ENCODE data around the gene IL6R.

DNA sequence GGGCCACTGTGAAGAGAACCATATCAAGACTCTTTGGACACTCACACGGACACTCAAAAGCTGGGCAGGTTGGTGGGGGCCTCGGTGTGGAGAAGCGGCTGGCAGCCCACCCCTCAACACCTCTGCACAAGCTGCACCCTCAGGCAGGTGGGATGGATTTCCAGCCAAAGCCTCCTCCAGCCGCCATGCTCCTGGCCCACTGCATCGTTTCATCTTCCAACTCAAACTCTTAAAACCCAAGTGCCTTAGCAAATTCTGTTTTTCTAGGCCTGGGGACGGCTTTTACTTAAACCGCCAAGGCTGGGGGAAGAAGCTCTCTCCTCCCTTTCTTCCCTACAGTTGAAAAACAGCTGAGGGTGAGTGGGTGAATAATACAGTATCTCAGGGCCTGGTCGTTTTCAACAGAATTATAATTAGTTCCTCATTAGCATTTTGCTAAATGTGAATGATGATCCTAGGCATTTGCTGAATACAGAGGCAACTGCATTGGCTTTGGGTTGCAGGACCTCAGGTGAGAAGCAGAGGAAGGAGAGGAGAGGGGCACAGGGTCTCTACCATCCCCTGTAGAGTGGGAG lies 60.6 kb downstream of the IL6R start:
- TF ChIP-seq POLR2A (IDR thresholded peaks at IDR 0.05) = no peak
- TF ChIP-seq, protein P1, sequence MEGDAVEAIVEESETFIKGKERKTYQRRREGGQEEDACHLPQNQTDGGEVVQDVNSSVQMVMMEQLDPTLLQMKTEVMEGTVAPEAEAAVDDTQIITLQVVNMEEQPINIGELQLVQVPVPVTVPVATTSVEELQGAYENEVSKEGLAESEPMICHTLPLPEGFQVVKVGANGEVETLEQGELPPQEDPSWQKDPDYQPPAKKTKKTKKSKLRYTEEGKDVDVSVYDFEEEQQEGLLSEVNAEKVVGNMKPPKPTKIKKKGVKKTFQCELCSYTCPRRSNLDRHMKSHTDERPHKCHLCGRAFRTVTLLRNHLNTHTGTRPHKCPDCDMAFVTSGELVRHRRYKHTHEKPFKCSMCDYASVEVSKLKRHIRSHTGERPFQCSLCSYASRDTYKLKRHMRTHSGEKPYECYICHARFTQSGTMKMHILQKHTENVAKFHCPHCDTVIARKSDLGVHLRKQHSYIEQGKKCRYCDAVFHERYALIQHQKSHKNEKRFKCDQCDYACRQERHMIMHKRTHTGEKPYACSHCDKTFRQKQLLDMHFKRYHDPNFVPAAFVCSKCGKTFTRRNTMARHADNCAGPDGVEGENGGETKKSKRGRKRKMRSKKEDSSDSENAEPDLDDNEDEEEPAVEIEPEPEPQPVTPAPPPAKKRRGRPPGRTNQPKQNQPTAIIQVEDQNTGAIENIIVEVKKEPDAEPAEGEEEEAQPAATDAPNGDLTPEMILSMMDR (IDR thresholded peaks at IDR 0.05) = no peak
- TF ChIP-seq POLR2AphosphoS5 (IDR thresholded peaks at IDR 0.05) = no peak
- TF ChIP-seq EP300 (IDR thresholded peaks at IDR 0.05) = no peak

Measured in suprapubic skin (tissue), 4 donors.